Frontal cortex (tissue), 4 donors: ENCODE data around the gene CRMP1. TPM values are rescaled to one million over a fixed set of nuclear protein-coding genes. Genes with fewer than 3 reads are reported as not detected.
A peak's percentile ranks its signal among the peaks of the same experiment; 100 is the strongest.
"Not testable (repeated sequence)": the region's sequence is repeated elsewhere in the genome, so short reads cannot be mapped to it uniquely, and the experiment has no call there.

ENCODE experiments used
- DNase-seq, 2 donors: peaks; one replicate each; pipeline ENCODE4 v3.0.0; 2012; ENCODE audit warnings: low spot score in 2 of 2
- FAIRE-seq: peaks from 2 replicates; lab custom pipeline; 2012; peaks lifted over from hg19 to GRCh38; lab: Jason Lieb, UNC
- total RNA-seq: library from RNA; depleted of rRNA; stranded (reverse); fragments of >200 nt; gene quantifications from one replicate; pipeline ENCODE4 v1.2.3, GENCODE V29; 2014
- donor health status: control.
- donor health status: control.
- donor health status: control.

Gene CRMP1
- total RNA-seq, 1 donor from 2014 or later, result 624 TPM

DNA sequence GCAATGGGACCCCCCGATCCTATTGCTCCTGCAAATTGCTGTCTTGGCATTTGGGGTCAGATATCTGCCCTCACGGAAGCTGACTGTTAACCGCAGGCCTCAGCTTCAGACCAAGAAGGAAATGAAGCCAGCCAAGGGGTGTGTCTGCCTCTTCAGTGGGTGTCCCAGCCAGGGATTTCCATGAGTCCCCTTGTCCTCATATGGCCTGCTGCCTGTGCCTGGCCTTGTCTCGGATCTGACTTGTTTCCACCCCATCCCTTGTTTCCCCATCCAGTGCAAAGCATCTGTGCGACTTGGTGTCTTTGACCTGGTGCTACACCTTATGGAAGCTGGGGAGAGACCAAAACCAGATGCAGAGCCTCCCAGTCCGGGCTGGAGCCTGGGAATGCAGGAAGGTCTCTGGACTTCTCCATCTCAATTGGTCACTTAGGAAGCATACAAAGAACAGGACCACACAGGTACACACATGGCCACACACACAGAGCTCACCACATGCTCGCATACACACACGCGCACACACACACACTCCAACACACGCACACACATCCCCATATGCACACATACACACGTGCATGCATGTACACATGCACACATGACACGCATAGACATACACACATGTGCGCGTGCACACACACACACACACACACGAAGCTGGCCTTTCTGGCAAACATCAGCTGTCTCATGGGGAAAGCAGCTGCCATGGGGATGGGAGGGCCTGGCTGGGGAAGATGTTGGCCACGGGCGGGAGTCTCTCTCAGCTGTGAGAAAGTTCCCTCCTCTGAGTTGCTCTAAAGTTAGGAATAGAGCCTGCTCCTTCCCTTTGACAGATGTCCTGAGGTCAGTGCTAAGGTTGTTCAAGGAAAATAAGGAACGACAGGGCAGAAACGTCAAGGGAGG is 65.5 kb downstream of the CRMP1 start:
- FAIRE-seq, result no peak

DNA sequence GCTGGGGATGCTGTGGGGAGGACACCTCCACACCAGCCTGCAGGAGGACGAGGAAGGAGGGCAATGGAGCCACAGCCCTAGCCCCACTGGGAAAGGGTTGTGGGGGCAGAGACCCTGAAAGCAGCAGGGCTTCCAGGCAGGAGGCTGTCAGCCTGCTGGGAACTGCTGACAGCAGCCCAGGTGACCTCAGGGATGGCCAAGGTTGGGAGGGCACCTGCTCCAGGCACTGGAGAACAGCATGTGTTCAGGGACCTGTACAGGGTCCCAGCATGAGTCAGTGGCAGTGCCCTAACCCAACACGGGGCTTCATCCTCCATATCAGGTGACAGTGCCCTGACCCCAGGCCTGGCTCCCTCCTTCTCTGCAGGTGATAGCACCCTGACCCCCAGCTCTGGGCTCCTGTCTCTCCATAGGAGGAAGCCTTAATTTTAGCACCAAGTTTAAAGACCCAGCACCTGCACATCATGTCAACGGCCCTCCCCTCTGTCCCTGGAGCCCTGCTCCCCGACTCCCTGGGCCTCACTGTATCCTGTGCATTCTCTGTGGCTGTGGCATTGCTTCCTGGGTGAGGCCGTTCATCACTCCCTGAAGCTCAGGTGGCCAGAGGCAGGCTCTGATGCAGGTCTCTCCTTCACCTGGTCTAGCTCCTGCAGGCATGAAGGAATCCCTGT is 66.3 kb downstream of the CRMP1 start:
- no peak for DNase-seq
- FAIRE-seq, result no peak

More for the DNA sequence above, 65.5 kb downstream of the CRMP1 start:
- DNase-seq, result no peak

DNA sequence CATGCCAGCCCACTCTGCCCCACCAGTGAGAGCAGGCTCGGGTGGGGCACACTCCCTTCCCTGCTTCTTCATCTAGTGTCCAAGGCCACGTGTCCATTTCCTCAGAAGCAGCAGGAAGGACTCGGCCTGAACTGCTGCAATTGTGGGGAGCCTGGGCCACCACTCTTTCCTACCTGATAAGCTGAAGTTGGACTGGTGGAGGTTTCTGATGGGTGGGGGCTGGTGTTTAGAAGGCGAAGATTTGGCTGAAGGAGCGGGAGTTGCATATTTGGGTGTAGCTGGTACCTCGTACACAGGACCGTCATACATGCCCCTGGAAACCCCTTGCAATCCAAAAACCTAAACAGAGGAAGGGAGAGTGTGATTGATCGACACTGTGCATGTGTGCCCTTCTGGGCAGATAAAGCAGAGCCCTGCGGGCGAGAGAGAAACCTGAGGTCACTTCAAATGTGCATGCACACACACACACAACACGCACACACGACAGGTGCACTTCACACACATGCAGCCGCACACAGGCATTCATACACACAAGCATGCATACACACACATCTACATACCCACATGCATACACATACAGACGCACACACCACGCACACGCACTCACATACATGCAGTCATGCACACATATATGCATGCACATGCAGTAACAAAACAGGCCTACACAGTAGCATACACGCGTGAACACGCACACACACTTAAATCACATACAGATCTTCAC is 67.4 kb downstream of the CRMP1 start:
- FAIRE-seq (no peak), DNase-seq (no peak)

DNA sequence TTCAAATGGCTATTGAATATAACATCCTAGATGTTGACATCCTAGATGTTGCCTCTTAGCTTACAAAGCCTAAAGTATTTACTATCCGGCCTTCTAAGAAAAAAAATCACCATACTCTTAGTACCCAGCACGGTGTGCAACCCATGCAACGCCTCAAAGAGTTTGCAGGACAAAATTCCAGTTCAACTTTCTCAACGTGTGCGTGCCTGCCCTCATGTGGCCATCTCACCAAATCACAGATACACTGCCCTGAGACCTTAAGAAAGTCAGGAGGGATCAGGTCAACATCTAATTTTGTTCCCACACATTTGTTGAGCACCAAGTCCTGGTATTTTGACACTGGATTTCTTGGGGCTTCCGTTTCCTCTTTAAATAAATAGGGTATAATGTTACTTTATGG is 68.3 kb downstream of the CRMP1 start:
- DNase-seq (no peak), FAIRE-seq (no peak)

DNA sequence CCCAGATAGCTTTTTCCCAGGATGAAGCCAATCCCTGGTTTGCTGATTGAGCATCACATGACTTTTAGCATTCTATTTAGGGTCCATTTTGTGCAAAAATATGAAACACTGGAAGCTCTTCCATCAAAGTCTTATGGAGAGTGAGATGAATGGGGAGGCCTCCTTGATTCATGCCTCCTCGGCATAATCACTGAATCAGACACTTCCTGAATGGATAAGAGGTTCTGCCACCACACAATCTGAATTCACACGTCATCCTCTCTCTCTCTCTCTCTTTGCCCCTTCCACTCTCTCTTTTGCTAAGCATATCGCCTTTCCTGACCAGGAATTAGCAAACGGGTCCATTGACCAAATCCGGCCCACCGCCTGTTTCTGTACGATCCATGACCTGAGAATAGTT is 68.7 kb downstream of the CRMP1 start:
- no peak for FAIRE-seq
- no peak for DNase-seq

DNA sequence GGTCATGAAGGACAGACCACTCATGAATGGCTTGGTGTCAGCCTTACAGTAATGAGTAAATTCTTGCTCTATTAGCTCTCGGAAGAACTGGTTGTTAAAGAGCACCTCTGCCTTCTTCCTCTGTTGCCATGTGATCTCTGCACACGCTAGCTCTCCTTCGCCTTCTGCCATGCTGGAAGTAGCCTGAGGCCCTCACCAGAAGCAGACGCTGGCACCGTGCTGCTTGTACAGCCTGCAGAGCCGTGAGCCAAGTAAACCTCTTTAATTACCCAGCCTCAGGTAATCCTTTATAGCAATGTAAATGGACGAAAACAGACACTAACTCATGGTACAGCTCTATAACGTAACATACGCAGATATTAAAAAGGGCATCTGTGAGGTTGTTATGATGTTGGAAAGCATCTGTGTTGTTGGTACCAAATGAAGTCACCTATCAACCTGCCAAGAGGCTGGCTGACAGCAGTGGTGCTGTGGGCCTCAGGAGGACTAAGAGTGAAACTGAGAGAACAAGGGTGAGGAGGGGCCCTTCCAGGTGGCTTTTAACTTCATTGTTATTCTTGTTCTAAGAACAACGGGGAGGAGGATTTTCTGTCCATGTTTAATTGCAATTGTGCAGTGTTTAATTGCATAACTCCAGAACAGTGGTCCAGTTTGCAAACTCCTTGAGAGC is 69.2 kb downstream of the CRMP1 start:
- FAIRE-seq (no peak), DNase-seq (no peak)

DNA sequence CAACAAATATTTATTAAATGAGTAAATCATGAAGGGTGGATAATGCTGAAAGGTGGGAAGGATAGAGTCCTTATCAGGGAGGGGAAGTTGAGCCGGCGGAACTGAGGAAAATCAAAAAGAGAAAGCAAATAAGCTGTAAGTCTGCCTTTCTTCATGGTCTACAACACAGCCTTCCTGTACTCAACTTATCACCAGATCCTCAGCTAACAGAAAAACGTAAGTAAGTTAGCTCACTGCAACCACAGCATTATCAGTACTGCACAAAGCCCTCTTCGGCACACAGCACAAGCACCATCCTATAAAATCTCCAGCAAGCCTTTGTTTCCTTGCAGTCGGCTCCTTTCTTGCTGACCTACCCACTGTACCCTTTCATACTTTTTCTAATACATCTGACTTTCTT is 70.3 kb downstream of the CRMP1 start:
- FAIRE-seq (no peak), DNase-seq (no peak)

DNA sequence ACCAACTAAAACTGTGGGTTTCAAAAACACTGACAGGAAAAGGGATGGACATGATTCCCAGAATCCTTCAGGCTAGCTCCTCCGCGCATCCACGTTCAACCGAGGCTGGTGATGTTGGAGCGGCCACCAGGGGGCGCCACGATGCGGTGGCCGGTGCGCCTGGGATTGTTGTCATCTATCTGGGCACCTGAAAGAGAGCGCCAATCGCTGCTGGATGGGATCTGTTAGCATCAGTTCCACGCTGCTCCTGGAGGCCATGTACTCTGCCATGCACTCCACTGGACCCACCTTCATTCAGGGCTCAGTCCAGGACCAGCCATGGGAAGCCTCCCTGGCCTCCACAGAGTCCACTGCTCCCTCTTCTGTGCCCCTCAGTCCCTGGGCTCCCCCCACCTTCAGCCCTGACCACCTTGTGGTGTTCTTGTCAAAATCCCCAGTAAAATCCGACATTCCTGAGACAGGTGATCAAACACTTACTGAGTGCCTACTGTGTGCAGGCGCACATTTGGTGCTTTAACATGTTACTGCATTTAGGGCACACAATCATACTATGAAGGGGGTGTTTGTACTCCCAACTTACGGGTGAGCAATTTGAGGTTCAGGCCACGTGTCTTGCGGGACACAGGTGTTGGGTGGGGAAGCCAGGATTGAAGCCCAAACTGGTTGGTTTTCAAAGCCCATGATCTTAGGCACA is 71.1 kb downstream of the CRMP1 start:
- FAIRE-seq, result no peak
- DNase-seq, result no peak

DNA sequence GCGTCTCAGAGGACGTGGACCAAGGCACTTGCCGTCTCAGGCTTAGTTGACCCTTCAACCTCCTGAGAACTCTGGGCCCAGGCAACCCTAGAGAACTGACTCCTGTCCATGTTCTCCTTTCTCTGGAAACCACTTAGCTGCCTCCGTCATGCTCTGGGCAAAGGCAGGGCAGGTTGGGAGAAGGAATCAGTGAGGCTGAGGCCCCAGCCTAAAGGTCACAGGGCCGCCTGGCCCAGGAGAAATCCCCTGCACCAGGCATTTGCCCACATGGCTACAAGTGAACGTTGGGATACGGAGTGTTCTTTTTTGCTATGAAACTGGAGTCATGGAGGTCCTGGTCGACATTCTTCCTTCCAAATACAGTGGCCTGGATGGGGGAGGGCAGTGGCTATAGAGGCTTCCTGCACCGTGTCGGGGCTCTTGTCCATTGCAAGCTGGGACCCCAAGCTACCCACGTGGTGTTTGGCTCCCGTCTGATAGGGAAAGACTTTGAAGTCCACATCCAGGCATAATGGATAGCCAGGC is 76.0 kb downstream of the CRMP1 start:
- no peak for FAIRE-seq
- DNase-seq, result no peak

DNA sequence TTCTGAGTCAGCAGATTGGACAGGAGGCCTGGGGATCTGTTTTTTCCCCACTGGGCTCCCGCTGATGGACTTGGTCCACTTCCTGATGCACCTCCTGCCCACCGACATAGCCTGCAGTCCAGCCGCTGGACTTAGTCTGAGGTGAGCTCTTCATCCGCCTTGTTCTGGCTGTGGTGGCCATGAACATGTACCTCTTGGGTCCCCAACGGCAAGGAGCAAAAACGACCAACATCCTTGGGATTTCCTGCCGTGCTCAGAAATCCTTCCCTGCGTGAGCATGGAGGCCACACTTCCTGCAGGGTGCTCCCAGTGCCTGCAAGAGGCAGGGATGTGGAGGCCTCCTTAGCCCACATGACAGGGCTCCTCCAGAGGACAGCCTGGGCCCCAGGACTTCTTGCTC is 76.8 kb downstream of the CRMP1 start:
- no peak for FAIRE-seq

DNA sequence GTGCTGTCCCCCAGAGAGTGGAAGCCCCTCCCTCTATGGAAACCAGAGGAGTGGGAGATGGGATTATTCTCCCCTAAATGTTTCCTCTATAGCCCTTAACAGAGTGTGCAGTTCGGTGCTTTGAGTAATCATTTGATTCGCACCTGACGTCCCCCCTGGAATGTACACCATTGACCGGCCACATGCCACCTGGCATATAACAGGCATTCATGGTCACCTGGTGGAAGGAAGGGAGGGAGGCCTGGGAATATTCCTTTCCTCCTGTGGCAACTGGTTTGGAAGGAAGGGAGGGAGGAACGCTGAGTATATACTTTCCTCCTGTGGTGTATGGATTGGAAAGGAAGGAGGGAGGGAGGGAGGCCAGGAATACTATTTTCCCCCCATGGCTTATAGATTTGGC is 77.2 kb downstream of the CRMP1 start:
- DNase-seq, result no peak
- no peak for FAIRE-seq

More for the DNA sequence above, 76.8 kb downstream of the CRMP1 start:
- DNase-seq, result no peak

DNA sequence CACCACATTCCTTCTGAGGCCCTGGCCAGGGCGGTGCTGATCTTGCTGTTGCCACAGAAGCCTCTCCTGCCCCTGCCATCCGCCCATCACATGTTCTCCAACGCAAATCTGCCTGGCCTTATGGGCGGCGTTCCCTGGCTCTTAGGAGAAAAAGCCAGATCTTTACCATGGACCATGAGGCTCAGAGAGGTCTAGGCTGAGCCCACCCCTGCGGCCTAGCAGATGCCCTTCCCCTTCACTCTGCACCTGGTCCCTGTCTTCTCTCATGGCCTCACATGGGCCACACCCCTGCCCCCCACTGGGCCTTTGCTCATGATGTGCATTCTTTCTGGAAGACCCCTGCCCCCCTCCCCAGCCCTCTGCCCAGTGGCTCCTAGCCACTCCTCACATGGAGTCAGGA is 78.5 kb downstream of the CRMP1 start:
- no peak for FAIRE-seq
- DNase-seq, result no peak

DNA sequence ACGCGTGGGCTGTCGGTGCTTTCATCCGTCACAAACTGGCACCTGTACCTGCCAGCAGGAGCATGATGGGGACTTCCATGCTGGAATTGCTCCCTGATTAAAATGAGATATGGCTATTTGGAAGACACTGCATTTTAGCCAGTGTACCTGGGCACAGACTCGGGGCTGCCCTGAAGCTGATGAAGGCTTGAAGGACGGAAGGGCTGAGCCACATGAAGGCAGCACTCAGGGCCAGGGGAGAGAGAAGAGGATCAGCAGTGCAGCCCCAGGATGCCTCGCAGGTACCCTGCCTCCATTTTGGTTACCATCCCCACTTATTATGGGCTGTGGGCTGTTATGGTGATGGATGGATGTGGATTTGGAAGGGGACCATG is 79.0 kb downstream of the CRMP1 start:
- FAIRE-seq, result no peak
- DNase-seq, result no peak

DNA sequence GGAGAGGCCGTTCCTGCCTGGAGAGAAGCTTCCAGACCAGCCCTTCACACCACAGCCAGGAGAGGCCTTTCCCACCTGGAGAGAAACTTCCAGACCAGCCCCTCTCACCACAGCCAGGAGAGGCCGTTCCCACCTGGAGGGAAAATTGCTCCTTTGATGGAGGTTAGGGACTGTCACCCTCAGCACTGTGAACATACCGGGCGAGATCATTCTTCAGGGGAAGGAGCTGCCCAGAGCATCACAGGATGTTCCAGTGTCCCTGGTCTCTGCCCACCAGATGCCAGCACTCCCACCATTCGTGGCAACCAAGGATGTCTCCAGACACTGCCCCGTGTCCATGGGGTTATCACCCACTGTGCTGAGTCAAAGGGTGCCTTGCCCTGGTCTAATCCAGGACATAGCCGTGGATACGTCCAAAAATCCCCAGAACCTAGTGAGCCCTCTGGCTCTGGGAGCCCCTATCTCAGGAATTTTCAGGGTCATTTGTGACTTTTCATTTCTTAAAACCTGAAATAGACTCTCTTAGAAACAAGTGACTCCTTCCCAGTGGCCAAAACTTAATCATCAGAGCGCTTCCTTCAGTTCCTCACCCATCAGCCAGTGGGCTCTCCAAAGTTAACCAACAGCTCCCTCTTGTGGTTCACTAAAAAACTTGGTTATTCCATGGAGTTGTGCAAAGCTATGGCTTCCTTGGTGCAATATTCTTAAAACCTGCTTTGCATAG is 80.2 kb downstream of the CRMP1 start:
- peak; percentile 41 to 69 for DNase-seq
- no peak for FAIRE-seq

DNA sequence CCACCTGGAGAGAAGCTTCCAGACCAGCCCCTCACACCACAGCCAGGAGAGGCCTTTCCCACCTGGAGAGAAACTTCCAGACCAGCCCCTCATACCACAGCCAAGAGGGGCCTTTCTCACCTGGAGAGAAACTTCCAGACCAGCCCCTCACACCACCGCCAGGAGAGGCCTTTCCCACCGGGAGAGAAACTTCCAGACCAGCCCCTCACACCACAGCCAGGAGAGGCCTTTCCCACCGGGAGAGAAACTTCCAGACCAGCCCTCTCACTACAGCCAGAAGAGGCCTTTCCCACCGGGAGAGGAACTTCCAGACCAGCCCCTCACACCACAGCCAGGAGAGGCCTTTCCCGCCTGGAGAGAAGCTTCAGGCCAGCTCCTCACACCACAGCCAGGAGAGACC is 80.8 kb downstream of the CRMP1 start:
- FAIRE-seq, DNase-seq: not testable (repeated sequence)

DNA sequence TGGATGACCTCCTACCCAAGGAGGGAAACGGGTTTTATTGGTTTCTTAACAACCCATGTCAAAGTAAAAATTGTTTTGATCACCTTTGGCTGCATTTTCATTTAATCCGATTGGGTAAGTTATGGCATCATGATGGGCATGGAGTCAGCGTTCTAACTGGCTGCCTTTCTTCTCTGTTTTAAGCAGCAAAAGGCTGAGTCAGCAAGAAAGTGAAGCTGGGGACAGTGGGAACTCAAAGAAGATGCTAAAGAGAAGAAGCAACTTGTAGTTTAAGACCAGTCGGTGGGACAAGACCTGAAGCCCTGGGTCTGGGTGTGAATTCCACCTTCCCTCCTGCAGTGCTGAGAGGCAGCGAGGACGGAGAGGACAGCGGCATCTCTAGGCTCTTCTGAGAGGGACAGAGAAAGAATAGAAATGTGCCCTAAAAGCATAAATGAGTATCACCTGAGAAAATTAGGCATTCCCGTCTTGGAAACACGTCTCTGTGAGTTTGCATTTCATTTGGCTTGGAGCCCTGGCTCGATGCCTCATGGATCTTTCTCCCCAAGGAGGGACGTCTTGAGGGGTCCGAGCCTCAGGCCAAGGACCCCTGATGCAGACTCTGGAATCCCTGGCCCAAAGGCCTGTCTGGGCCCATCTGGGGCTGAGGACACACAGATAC is 82.0 kb downstream of the CRMP1 start:
- no peak for DNase-seq
- no peak for FAIRE-seq

DNA sequence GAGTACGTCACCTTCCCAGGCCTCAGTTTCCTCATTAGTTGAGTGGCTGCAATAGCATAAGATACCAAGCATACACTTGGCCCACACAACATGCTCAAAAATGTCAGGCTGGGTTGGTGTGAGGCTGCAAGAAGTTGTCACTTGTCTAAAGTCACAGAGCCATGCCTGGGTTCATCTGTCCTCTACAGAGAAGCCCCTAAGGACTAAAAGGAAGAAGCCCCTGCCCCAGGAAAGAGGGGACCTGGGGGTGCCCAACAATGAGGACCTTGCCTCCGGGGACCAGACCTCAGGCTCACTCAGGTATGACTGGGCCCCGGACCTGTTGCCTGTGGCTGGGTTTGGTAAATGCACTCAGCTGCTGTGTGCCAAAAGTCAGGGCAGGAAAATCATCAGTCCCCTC is 82.7 kb downstream of the CRMP1 start:
- FAIRE-seq (no peak), DNase-seq (no peak)

DNA sequence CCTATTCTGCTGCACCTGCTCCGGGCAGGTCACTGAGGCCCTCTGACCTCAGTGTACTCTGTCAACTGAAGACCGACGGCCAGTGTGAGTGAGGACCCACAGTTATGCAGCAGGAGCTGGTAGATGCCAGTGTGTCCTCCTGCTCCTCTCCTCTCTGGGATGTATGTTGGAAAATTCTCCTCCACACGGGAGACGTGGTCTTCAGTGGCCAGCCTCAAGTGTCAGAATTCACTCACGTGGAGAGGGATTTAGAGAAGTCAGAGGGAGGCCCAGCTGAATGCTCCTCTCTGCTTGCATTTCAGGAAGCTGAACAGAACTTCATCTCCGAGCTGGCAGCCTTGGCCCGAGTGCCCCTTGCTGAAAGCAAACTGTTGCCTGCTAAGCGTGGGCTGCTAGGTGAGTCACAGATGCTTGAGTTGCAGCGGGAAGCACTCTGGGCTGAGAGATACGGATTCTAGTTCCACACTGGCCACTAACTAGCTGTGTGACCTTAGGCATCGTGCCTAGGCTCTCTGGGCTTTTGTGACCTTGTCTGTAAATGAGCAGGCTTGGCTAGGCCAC is 83.6 kb downstream of the CRMP1 start:
- FAIRE-seq (no peak), DNase-seq (no peak)
